Mesothelial cell of epicardium (in vitro differentiated cells): ENCODE results near the gene TMEM39A. TPM values are rescaled to one million over a fixed set of nuclear protein-coding genes. Genes with fewer than 3 reads are reported as not detected.

ENCODE experiments used
- DNase-seq, 2 experiments: peaks; one replicate each; pipeline ENCODE4 v3.0.0; 2021; ENCODE audit warnings: low spot score in 2 of 2; ENCODE audit not compliant: unreplicated experiment in 2 of 2
- H3K27ac Mint-ChIP-seq: 2 replicates; pipeline ENCODE4 v1.8.0; 2021; ENCODE audit warnings: mixed read lengths
- H3K27me3 Mint-ChIP-seq: 2 replicates; pipeline ENCODE4 v1.8.0; 2021; ENCODE audit warnings: low read depth, mixed read lengths
- H3K36me3 Mint-ChIP-seq: 2 replicates; pipeline ENCODE4 v1.8.0; 2021; ENCODE audit warnings: mixed read lengths
- H3K4me1 Mint-ChIP-seq: 2 replicates; pipeline ENCODE4 v1.8.0; 2021; ENCODE audit warnings: mixed read lengths
- H3K4me3 Mint-ChIP-seq: 2 replicates; pipeline ENCODE4 v1.8.0; 2021; ENCODE audit warnings: mild to moderate bottlenecking, moderate library complexity, mixed read lengths
- H3K9me3 Mint-ChIP-seq: 2 replicates; pipeline ENCODE4 v1.8.0; 2021; ENCODE audit warnings: mixed read lengths
- CTCF ChIP-seq: fragments of 200-600 bp; sonication (generic); IDR thresholded peaks from one replicate; pipeline ENCODE4 v1.5.0; 2021; ENCODE audit warnings: antibody characterized with exemption; ENCODE audit not compliant: unreplicated experiment
- total RNA-seq: library from RNA; stranded (reverse); gene quantifications from 3 replicates; pipeline ENCODE4 v1.2.1, GENCODE V29; 2021

Gene TMEM39A
- total RNA-seq, 1 donor from 2014 or later = 75.6 TPM

GRCh38 chr3:119470866-119471265, 7.5 kb upstream of the TMEM39A start:
- Mint-ChIP-seq H3K27ac (no peak overlapping the region), H3K4me1 (peaks cover 25% of the 10 kb centered on the region), H3K4me3 (no peak overlapping the region), H3K9me3 (no peaks in the 10 kb centered on the region), H3K36me3 (peaks cover 9% of the 10 kb centered on the region), H3K27me3 (no peaks in the 10 kb centered on the region)
- no peak for TF ChIP-seq CTCF
- DNase-seq = no peak

DNA sequence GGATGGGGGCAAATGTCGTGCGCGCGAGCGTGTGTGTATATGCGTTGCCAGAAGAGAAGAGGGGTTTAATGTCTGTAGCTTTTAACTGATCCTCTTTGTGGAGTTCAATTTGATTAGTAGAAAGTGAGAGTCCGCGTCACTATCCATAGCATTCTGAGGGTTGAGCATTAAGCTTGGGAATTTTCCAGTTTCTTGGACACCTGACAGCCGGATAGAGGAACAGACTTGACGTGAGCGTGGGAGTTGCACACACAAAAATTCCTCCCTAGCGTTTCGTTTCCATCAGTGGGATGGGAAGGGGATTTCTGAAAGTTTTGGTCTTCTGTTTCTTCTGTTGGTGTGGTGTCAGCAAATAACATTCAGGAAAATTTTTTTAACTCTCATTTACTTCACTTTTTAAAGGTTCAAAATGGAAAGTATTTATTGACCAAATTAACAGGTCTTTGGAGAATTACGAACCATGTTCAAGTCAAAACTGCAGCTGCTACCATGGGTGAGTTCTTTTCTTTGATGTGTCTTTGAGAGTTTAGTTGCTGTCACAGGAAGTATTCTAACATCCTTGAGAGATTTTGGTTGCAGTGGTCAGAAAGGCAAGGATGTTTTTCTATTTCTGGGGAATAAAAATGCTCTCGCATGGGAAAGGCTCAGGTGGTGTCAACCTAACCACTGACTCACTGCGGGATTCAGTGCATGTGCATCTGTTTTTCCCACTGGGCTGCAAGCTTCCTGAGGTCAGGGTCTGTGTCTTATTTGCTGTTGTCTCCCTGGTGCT, 6.2 kb upstream of the TMEM39A start:
- Mint-ChIP-seq H3K4me3 (peak overlapping the region; percentile 88), H3K36me3 (peaks cover 6% of the 10 kb centered on the region), H3K27me3 (no peaks in the 10 kb centered on the region), H3K4me1 (peaks cover 25% of the 10 kb centered on the region), H3K27ac (peak overlapping the region; percentile 86), H3K9me3 (no peaks in the 10 kb centered on the region)
- no peak for TF ChIP-seq CTCF
- no peak for DNase-seq

- no peak for TF ChIP-seq CTCF
- Mint-ChIP-seq H3K27me3 (peaks cover 1% of the 10 kb centered on the region), H3K27ac (peak overlapping the region; percentile 81), H3K4me1 (peaks cover 31% of the 10 kb centered on the region), H3K36me3 (peaks cover 6% of the 10 kb centered on the region), H3K9me3 (no peaks in the 10 kb centered on the region), H3K4me3 (peak overlapping the region; percentile 88)
- DNase-seq = no peak
These were observed 4.6 kb upstream of the TMEM39A start for GRCh38 chr3:119468041-119468440.

GRCh38 chr3:119457246-119457645, 6.2 kb downstream of the TMEM39A start:
- TF ChIP-seq CTCF = no peak
- Mint-ChIP-seq H3K36me3 (peaks cover 41% of the 10 kb centered on the region), H3K9me3 (no peaks in the 10 kb centered on the region), H3K4me3 (no peak overlapping the region), H3K27ac (no peak overlapping the region), H3K4me1 (peaks cover 17% of the 10 kb centered on the region), H3K27me3 (no peaks in the 10 kb centered on the region)
- no peak for DNase-seq

DNA sequence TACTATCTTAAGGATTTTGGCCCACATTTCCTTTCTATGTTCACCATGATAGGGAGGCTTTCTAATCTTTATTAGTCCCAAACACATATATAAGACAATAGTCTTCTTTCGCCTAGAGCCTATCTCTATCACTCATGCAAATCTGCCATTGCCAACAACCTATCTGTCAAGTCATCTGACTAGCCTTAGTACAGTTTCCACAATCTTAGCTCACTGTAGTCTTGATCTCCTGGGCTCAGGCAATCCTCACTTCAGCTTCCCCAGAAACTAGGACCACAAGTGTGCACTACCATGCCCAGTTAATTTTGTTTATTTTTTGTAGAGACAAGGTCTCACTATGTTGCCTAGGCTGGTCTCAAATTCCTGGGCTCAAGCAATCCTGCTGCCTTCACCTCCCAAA, 6.9 kb downstream of the TMEM39A start:
- Mint-ChIP-seq H3K27me3 (no peaks in the 10 kb centered on the region), H3K27ac (no peak overlapping the region), H3K9me3 (no peaks in the 10 kb centered on the region), H3K4me1 (peaks cover 10% of the 10 kb centered on the region), H3K4me3 (no peak overlapping the region), H3K36me3 (peaks cover 45% of the 10 kb centered on the region)
- TF ChIP-seq CTCF = no peak
- DNase-seq = no peak
